HG03469 (cell line): Measurements from ENCODE around the gene DAAM2.

ENCODE experiments used
- ATAC-seq: cut with Tn5 transposase; IDR thresholded peaks from one replicate; pipeline ENCODE4 v1.9.1; 2021; ENCODE audit warnings: mild to moderate bottlenecking, moderate library complexity, moderate number of reproducible peaks; ENCODE audit not compliant: unreplicated experiment

Gene DAAM2

GRCh38 chr6:39881851-39882530 is 89.8 kb downstream of the DAAM2 start:
- ATAC-seq = no peak

GRCh38 chr6:39882531-39882899 is 90.3 kb downstream of the DAAM2 start:
- no peak for ATAC-seq

DNA sequence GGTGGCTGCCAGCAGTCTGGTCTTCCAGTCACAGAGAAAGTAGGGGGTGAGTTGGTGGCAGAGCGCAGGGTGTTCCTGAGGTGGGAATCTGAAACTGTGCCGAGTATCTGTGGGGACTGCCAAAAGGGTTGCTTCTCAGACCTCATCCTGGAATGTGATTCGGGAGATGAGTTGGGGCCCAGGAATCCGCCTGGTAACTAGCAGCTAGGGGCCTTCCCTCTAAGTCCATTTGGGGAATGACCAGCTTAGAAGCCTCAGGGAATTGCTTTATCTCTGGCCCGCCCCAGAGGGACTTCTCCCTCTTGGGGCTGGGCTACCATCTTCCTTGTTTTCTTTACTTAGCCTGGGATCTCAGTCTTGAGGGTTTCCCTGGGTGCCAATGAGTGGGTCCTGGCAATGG is 92.5 kb downstream of the DAAM2 start:
- no peak for ATAC-seq

DNA sequence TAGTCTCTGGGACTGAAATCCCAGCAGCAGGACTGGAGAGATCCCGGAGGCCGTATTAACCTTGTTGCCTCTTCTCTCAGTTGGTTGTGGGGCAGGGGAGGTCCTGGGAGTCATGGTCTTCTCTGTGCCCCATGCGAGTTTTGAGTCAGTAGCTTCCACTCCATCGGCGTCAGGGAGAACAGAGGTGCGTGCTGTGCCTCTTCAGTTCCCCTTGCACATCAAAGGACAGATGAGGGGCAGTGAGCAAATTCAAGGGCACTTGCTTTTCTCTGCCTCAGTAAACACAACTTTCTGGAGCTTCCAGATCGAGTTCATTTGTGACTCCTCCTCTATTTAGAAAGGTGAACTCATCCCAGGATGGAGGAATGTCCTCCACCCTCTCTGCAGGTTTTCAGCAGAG is 93.5 kb downstream of the DAAM2 start:
- no peak for ATAC-seq

DNA sequence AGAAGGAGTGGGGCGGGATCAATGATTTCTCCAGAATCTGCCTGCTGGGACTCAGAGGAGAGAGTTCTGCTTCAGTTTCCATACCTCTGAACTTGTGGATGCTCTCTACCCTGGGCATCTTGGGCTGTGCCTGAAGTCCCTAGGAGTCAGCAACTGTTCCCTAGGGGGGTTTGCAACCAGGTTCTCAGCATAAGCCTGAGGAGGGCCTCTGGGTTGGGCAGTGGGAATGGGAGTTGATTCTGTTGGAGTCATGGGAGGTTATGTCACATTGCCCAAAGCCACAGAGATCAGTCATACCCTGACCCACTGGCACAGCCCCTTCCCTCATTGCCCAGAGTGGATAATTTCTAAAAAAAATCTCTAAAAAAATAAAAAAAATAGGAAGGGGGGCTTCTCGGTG is 94.7 kb downstream of the DAAM2 start:
- ATAC-seq = no peak

DNA sequence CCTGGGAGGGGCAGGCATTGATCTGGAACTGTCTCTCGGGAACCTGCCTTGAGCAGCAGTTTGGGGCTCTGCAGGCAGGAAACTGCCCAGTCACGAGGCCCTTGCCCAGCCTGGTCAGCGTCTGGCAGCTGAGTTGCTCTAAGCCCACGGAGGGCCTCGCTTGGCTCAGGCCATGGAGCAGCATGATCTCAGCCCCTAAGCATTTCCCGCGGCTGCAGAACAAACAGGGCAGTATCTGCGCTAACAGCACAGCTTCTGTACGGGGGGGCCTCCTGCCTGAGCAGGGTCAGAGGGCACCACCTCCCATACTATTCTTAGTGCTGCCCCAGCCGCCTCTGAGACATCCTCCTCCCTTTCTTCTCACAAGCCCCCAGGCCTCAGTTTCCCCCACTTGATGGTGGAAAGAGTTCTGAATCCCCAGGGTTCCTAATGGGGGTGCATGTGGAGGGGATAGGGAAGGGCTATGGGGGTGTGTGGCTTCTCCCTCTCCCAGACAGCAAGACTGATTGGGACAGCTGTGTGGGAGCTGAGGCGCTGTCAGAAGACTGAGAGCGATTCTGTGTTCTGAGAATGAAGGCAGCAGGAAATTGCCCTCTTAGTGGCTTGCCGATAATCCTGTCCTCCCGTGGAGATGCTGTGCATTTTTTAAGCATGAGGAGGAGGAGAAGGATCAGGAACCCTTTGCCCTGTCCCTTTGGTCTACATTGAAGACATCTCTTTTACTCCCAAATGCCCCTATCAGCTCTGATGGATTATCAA is 95.7 kb downstream of the DAAM2 start:
- no peak for ATAC-seq

DNA sequence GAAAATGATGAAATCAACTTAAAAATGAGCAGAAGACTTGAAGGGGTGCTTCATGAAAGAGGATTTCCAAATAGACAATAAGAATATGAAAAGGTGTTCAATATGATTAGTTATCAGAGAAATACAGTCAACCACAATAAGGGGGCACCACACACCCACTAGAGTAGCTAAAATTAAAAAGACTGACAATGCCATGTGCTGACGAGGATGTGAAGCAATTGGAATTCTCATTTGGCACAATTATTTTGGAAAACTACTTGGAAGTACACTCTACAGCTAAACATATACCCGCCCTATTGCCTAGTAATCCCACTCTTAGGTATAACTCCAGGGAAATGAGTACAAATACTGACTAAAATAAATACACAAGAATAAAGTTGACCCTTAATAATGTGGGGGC is 97.1 kb downstream of the DAAM2 start:
- no peak for ATAC-seq

DNA sequence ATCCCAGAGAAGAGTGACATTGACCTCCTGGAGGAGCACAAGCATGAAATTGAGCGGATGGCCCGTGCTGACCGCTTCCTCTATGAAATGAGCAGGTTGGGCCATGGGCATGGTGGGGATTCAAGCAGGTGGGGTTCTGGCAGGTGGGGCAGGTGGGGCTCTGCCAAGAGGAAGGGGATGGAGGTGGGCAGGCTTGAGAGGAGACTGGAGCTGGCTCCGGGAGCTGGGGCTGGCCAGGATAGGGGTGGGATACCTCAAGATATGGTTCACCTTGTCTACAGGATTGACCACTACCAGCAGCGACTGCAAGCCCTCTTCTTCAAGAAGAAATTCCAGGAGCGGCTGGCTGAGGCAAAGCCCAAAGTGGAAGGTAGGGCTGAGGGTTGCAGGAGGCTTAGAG is 99.2 kb downstream of the DAAM2 start:
- no peak for ATAC-seq

GRCh38 chr6:39891976-39892375 is 99.8 kb downstream of the DAAM2 start:
- ATAC-seq = no peak

DNA sequence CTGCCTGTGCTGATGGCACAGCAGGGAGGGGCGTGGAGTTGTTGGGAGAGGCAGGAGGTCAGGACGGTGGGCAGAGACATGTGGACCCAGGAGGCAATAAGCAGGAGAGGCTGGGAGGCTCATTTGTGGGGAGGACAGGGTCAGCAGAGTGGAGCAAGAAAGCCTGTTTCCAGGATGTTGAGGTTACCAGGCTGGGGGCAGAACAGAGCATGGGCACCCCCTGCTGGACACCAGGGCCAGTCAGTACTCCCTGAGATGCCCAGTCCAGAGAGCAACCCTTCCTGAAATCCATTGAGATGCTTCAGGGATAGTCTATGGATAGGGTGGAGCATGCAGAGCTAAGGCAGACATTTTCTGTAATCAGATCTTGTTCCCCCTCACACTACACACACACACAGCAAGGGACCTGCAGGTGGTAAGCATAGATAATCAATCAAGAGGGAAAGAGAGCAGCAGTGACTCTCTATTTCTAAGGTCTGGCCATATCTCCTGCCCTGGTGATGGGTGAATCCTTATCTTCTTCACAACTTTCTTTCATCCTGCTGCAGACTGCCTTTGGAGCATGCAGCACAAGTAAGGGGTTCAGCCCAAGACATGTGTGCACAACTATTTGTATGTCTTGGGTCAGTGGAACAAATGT is 100.4 kb downstream of the DAAM2 start:
- no peak for ATAC-seq

- ATAC-seq = no peak
These were observed 101.1 kb downstream of the DAAM2 start for GRCh38 chr6:39893286-39893685.

- ATAC-seq = no peak
These were observed 104.5 kb downstream of the DAAM2 start for GRCh38 chr6:39896701-39897100.

- no peak for ATAC-seq
These were observed 105.5 kb downstream of the DAAM2 start for GRCh38 chr6:39897698-39898097.

- ATAC-seq = no peak
These were observed 106.4 kb downstream of the DAAM2 start for GRCh38 chr6:39898625-39899024.

DNA sequence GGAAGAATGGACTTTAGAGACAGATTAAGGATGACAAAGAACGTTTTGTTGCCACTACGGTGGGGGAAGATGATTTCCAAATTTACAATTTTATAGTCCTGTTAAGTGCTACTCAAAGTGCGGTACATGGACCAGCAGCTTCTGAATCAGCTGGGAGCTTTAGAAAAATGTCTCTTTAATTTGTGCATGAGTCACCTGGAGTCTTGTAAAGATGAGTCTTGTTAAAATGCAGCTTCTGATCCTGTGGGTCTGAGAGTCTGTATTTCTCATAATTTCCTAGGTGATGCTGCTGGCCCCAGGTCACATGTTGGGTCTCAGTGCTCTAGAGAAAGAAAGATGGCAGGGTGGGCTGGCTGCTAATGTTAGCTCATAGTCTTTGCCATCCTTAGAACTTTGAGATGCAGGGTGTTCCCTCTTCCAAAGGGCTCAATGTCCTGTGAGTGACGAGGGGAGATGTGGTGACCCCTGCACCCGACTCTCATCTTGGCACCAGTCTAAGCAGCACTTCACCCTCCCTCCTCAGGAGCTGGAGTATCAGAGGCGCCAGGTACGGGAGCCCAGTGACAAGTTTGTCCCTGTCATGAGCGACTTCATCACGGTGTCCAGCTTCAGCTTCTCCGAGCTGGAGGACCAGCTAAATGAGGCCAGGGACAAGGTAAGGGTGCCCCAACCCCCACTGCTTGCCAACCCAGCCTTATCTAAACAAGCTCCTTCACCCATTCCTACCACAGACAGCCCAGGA is 107.5 kb downstream of the DAAM2 start:
- no peak for ATAC-seq

DNA sequence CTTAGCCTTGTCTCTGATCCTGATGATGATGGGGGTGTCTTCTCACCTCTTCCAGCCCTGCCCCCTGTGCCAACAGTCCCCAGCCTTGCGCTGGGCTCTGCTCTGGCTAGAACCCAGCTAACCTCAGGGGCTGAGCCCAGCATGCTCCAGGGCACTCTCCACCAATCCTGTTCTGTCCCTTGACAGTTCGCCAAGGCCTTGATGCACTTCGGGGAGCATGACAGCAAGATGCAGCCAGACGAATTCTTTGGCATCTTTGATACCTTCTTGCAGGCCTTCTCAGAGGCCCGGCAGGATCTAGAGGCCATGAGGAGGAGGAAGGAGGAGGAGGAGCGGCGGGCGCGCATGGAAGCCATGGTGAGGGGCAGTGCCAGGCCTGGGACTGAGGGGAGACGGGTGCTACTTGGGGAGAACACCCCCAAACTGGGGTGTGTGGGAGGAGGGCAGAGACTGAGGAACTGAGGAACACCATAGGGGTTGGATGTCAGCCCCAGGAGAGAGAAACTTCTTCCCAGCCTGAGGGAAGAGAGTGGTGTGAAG is 109.0 kb downstream of the DAAM2 start:
- no peak for ATAC-seq

DNA sequence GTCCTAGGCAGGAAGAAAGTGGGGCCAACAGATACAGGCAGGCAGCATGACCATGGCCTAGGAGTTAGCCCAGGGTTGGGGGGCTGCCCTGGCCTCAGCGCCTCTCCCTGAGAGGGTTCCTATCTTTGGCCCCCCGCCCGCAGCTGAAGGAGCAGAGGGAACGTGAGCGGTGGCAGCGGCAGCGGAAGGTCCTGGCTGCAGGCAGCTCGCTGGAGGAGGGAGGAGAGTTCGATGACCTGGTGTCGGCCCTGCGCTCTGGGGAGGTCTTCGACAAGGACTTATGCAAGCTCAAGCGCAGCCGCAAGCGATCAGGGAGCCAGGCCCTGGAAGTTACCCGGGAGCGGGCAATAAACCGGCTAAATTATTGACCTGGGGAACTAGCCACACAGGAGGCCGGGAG is 109.5 kb downstream of the DAAM2 start:
- ATAC-seq = no peak

DNA sequence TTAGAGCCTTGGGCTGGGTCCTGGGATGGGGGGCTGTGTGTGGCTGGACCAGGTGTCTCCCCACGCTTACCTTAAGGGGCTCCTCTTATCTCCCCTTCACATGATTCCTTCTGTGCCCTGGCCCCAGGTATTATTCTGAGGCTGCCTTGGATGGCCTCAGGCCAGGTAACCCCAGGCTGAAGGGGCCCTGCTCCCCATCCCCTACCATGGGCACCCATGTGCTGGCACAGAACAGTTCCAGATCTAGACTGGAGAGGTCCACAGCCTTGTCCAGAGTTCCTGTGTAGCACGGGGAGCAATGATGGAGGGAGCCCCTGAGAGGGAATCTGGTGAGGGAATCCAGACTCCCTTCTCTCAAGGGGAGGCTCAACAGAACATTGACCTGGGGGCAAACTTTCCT is 110.0 kb downstream of the DAAM2 start:
- no peak for ATAC-seq

GRCh38 chr6:39902786-39903465 is 110.8 kb downstream of the DAAM2 start:
- no peak for ATAC-seq

- no peak for ATAC-seq
These were observed 111.5 kb downstream of the DAAM2 start for GRCh38 chr6:39903656-39904055.
